ENCODE results near the gene EMP1.
"Not testable (repeated sequence)": the region's sequence is repeated elsewhere in the genome, so short reads cannot be mapped to it uniquely, and the experiment has no call there.

The EMP1 gene

DNA sequence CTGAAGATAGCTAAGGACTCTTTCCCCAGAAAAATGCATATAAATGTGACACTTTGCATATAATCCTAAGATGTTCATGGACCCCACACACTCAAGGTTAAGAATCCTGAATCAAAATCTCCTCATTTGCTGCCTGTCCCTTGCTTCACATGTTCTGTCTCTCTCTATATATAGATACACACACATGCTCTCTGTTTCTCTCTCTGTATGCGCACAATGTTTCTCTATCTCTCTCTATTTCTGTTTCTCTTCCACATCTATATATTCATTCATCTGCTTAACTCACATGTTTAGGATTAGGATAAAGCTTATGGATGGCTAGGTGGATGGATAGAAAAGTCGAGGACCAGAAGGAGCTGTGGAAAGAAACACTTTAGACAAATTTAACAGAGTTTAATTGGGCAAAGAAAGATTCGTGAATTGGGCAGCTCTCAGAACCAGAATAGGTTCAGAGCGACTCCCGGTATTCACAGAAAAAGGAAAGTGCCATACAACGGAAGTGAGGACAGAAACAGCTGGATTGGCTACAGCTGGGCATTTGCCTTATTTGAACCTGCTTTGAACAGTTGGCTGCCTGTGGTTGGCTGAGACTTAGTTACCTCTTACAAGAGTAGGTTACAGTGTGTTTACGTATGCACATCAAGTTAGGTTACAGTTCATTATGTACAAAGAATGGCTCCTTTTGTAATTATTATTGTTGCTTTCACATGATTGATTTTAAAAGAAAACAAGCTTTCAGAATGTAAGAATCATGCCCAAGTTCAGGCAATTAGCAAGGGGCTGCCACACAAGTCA lies 57.6 kb downstream of the EMP1 start:
- no peak for DNase-seq (ENCODE audit: extremely low read depth in 1 of 2, low read depth in 1 of 2)

DNA sequence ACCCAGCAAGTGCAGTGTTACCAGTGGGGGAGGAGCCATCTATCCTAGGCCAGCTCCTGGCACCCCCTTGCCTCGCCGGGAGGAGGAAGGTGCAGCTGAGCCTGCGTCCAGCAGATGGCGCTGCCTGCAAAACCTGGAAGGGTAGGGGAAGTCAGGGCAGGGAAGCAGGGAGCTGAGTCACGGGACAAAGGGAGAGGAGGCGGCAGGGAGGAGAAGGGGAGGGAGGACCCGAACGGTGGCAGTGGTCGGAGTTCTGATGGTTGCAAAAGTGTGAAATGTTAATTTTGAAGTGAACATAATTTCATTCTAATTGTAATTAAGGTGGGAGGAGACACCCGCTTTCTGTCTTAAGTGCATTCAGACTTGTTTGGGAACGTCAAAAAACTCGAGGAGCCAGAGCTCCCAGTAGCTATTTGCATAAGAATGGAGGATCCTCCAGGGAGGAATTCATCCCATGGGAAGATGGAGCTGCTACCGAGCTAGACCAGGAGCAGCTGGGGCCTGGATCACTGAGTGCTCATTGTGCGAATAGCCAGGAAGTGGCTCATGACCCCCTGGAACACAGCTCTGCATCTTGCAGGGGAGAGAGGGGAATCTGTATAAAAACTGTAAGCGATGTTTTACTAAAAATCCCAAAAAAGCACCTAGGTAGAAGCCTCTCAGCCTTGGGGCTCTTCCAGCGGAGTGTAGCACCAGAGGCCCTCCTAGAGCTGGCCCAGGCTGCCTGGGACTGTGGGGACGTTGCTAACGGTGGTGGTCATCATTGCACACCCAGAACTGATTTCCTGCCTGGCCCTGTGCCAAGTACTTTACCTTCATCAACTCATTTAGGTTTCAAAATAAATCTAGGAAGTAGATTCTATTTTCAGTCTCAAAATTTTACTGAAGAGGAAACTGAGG lies 59.5 kb downstream of the EMP1 start:
- peak; percentile 32 to 60 for DNase-seq (ENCODE audit: extremely low read depth in 1 of 2, low read depth in 1 of 2)

DNA sequence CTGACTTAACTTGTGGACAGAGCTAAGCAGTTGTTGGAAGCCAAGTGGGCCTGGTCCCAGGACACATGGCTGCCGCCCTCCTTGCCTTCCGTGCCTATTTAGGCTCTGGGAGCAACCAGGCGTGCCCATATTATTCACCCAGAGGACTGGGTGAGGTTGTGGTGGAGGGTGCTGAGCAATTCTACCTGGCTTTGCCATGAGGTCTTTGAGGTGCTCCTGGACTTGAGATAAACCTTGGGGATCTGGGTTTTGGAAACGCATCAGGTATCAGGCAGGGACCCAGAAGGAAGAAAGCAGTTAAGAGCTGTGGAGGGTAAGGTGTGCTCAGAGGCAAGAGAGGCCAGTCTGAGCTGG lies 60.1 kb downstream of the EMP1 start:
- DNase-seq (ENCODE audit: extremely low read depth in 1 of 2, low read depth in 1 of 2): no peak

DNA sequence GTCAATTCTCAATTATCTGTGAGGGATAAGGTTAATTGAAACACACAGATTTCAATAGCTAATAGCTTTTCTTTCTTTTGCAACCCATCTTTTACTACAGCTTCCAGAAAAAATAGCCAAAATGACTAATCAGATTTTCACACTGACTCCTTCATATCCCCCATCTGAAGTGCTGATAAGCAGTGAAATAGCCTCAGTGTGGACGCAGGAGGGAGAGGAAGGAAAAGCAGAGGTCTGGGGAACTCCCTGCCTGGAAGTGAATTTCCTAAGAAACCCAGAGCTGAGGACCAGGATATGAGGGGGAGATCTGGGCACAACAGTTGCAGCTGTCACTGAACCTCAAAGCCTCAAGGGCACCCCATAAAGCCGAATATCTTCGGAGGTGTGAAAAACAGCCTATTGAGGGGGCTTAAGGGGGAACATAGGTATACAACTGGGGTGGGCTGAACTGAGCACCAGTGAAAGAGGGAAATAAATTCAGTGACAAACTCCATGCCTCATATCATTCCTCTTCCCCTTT lies 60.9 kb downstream of the EMP1 start:
- no peak for DNase-seq (ENCODE audit: extremely low read depth in 1 of 2, low read depth in 1 of 2)

DNA sequence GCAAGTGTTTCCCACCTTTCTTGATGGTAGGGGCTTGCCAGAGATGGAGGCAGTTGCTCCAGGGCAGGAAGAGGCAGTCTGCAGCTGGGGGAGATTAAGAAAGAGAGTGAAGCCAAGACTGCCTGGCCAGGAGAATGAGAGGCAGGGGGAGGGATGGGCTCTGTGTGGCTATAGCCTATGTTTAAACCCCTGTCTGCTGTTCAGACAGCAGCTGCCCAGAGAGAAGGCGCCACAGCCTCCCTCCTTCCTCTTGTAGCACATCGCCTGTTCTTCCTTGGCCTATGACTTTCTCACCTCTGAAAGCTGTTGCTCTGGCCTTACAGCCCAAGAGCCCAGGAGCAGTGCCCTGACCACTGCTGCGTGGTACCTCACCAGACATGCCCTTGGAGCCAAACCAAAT lies 61.7 kb downstream of the EMP1 start:
- no peak for DNase-seq (ENCODE audit: extremely low read depth in 1 of 2, low read depth in 1 of 2)

DNA sequence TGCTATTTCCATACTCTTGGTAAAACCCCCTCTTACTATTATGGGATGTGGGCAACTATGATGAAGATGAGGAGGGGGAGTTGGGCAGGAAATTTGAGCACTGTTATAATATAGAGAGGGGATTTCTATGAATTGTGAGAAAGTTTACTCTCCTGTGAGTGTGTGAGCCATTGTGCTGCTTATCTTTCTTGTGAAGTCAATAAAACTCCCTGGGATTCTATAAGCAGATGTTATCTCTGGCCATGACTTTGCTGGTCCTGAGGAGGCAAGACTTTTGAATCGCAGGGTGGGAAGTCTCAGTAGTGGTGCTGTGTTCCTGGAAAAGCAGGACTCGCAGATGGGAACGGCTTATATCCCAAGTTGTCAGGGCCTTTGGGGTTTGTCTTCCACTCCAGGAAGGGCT lies 62.2 kb downstream of the EMP1 start:
- no peak for DNase-seq (ENCODE audit: extremely low read depth in 1 of 2, low read depth in 1 of 2)

DNA sequence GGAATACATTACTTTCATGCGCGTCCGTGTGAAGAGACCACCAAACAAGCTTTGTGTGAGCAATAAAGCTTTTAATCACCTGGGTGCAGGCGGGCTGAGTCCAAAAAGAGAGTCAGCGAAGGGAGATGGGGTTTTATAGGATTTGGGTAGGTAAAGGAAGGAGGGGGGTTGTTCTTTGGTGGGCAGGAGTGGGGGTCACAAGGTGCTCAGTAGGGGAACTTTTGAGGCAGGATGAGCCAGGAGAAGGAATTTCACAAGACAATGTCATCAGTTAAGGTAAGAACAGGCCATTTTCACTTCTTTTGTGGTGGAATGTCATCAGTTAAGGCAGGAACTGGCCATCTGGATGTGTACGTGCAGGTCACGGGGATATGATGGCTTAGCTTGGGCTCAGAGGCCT lies 63.1 kb downstream of the EMP1 start:
- DNase-seq (ENCODE audit: extremely low read depth in 1 of 2, low read depth in 1 of 2): not testable (repeated sequence)

DNA sequence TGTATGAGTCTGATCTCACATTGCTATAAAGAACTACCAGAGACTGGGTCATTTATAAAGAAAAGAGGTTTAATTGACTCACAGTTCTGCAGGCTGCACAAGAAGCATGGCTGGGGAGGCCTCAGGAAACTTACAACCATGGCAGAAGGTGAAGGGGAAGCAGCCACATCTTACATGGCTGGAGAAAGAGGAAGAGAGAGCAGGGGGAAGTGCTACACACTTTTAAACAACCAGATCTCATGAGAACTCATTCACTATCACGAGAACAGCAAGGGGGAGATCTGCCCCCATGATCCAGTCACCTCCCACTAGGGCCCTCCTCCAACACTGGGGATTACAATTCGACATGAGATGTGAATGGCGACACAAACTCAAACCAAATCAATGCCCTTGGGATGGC lies 71.3 kb downstream of the EMP1 start:
- DNase-seq (ENCODE audit: extremely low read depth in 1 of 2, low read depth in 1 of 2): not testable (repeated sequence)

DNA sequence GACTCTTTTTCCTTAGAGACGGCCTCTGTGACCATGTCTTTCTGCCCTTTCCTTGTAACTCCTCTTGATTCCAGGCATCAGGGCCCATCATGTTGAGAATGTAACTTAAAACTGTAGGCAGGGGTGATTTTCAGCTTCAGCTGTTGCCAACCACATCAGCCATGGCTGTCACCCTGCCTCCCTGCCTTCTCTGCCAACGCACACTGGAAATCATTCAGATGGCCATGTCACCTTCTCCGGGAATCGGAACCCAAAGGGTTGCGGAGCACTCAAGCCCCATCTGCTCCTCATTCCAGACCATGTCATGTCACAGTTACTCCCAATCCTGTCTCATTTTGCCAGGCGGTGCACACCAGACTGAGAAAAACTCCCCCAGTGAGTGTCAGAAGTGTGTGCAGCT lies 72.1 kb downstream of the EMP1 start:
- no peak for DNase-seq (ENCODE audit: extremely low read depth in 1 of 2, low read depth in 1 of 2)

All from activated CD8-positive, alpha-beta memory T cell treated with anti-CD3 and anti-CD28 coated beads for 1 hour (primary cell).